Panc1 (cell line): Measurements from ENCODE around the gene ENPP3.

Source experiments
- CTCF ChIP-seq: fragments of 450-650 bp; IDR thresholded peaks from 2 replicates; pipeline ENCODE4 v1.5.1; 2017; ENCODE audit warnings: mild to moderate bottlenecking
- POLR2AphosphoS5 ChIP-seq: IDR thresholded peaks from 2 replicates; pipeline ENCODE4 v1.6.1; 2012; ENCODE audit warnings: mild to moderate bottlenecking, low read depth, low read length, moderate library complexity
- REST ChIP-seq, 2 experiments: IDR thresholded peaks; 2 replicates each; pipeline ENCODE4 v1.6.1; 2011 to 2012; ENCODE audit warnings: low read depth in 2 of 2, control low read depth in 1 of 2, low read length in 1 of 2, mild to moderate bottlenecking in 1 of 2, moderate library complexity in 1 of 2; ENCODE audit not compliant: insufficient read depth in 1 of 2
- TCF7L2 ChIP-seq: IDR thresholded peaks from 2 replicates; pipeline ENCODE4 v1.6.1; 2011; ENCODE audit warnings: mild to moderate bottlenecking, low read depth, low read length, inconsistent platforms

GRCh38 chr6:131693384-131693783 lies 56.3 kb downstream of the ENPP3 start:
- TF ChIP-seq REST (IDR thresholded peaks at IDR 0.05; ENCODE audit: insufficient read depth in 1 of 2, low read depth in 2 of 2, low read length in 1 of 2): no peak
- TF ChIP-seq CTCF: no peak
- TF ChIP-seq POLR2AphosphoS5: no peak
- no peak for TF ChIP-seq TCF7L2
